Measurements from ENCODE around the gene PLLP. TPM values are rescaled to one million over a fixed set of nuclear protein-coding genes. Genes with fewer than 3 reads are reported as not detected.

PLLP gene
- total RNA-seq, 1 donor from 2014 or later = 13.7 TPM

DNA sequence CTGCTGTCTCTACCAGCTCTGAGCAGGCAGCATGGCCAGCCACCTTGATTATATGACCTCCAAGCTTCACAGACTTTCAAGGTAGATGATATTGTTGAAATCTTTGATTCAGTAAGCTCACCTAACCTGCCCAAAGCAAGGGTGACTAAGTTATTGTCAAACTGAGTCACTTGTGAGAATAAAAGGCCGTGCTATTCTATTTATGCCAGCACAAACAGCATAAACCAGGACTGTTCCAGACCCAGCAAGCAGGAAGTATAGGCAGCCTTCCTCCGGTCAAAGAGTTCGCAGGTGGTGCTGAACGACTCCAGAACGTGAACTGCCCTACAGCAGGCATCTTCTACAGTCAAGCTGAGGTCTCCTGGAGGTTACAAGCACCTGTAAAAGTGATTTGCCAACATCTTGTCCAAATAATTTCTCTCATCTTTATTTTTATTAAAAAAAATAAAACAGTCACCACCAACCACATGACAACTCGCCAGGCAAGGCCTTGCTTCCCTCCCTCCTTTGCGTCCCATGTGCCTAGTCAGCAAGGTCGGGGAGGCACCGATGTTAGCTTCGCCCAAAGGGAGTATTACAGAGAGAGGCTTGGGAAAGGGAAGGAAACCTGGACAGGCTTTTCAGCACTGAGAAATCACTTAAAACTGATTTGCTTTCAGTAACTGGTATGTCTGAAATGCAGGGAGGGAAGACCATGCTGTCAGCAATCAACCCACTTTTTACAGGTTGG lies 28.6 kb downstream of the PLLP start:
- TF ChIP-seq, protein P1, sequence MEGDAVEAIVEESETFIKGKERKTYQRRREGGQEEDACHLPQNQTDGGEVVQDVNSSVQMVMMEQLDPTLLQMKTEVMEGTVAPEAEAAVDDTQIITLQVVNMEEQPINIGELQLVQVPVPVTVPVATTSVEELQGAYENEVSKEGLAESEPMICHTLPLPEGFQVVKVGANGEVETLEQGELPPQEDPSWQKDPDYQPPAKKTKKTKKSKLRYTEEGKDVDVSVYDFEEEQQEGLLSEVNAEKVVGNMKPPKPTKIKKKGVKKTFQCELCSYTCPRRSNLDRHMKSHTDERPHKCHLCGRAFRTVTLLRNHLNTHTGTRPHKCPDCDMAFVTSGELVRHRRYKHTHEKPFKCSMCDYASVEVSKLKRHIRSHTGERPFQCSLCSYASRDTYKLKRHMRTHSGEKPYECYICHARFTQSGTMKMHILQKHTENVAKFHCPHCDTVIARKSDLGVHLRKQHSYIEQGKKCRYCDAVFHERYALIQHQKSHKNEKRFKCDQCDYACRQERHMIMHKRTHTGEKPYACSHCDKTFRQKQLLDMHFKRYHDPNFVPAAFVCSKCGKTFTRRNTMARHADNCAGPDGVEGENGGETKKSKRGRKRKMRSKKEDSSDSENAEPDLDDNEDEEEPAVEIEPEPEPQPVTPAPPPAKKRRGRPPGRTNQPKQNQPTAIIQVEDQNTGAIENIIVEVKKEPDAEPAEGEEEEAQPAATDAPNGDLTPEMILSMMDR (IDR thresholded peaks at IDR 0.05; ENCODE audit: insufficient read depth, low read length, severe bottlenecking) = no peak
- no peak overlapping the region for H3K4me3 ChIP-seq (ENCODE audit: low read depth, low read length)
- H3K36me3 ChIP-seq (ENCODE audit: control insufficient read depth, insufficient read depth, low read length) = peaks cover 6% of the 10 kb centered on the region
- H3K27me3 ChIP-seq (ENCODE audit: control insufficient read depth, insufficient read depth, low read length) = no peaks in the 10 kb centered on the region
- FAIRE-seq (no peak), DNase-seq (ENCODE audit: low read depth) (peak; percentile 92)

DNA sequence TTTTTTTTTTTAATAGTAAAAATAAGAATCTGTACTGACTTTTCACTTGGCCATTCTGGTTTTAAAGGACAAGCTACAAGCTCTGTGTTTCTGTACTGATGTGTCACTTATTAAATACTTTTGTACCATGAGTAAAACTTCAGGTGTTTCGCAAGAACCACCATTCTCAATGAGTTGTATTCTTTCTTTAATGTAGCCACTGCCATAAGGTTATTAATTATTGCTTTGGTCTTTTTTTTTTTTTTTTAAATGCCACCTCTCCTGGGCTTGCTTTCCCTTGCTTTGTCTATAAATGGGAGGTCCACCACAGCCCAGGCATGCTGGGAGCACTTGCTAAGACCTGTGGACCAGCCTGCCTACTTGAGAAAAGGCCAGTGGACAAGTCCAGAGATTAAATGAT lies 31.0 kb downstream of the PLLP start:
- H3K36me3 ChIP-seq (ENCODE audit: control insufficient read depth, insufficient read depth, low read length) = peaks cover 15% of the 10 kb centered on the region
- H3K4me3 ChIP-seq (ENCODE audit: low read depth, low read length) = no peak overlapping the region
- no peaks in the 10 kb centered on the region for H3K27me3 ChIP-seq (ENCODE audit: control insufficient read depth, insufficient read depth, low read length)
- TF ChIP-seq, protein P1 (IDR thresholded peaks at IDR 0.05; ENCODE audit: insufficient read depth, low read length, severe bottlenecking) = no peak
- DNase-seq (ENCODE audit: low read depth) (peak; percentile 70), FAIRE-seq (no peak)

DNA sequence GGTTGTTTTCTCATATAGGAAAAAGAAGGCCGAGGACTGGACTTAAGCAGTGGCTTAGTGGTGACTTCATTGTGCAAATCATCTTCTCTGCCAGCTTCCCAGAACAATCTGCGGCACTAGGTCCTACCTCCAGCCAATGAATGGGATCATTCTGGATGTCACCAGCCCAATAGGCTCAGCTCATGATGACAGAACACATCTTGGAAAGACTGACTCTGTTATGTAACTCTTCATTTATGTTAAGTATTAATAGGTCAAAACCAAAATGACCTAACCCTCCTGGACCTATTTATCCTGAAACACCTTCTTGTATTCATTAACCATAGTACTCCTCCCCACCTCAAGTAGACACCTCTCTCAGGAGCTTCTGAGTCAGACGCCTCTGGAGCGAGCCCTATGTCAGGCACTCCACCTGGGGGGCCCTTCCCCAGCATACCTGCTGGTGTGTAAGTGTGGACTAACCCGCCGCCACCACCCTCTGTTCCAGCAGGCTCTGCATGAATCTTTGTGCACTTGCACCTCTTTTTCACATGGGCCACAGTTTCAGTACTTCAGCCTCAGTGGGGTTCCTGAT lies 32.2 kb downstream of the PLLP start:
- Histone ChIP-seq H3K27me3 (ENCODE audit: control insufficient read depth, insufficient read depth, low read length) (no peaks in the 10 kb centered on the region), H3K4me3 (ENCODE audit: low read depth, low read length) (no peak overlapping the region), H3K36me3 (ENCODE audit: control insufficient read depth, insufficient read depth, low read length) (peaks cover 15% of the 10 kb centered on the region)
- DNase-seq (ENCODE audit: low read depth) = no peak
- TF ChIP-seq, protein P1 (IDR thresholded peaks at IDR 0.05; ENCODE audit: insufficient read depth, low read length, severe bottlenecking) = no peak
- no peak for FAIRE-seq

DNA sequence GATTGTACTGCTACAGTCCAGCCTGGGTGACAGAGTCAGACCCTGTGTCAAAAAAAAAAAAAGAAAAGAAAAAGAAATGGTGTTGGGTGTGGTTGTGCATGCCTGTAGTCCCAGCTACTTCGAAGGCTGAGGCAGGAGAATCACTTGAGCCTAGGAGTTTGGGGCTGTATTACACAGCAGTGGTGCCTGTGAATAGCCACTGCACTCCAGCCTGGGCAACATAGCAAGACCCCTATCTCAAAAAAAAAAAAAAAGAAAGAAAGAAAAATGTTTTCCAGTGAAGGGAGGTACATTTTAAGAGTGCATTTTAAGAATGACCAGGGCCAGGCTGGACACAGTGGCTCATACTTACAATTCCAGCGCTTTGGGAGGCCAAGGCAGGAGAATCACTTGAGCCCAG lies 33.1 kb downstream of the PLLP start:
- peaks cover 15% of the 10 kb centered on the region for H3K36me3 ChIP-seq (ENCODE audit: control insufficient read depth, insufficient read depth, low read length)
- TF ChIP-seq, protein P1 (IDR thresholded peaks at IDR 0.05; ENCODE audit: insufficient read depth, low read length, severe bottlenecking) = no peak
- FAIRE-seq = no peak

DNA sequence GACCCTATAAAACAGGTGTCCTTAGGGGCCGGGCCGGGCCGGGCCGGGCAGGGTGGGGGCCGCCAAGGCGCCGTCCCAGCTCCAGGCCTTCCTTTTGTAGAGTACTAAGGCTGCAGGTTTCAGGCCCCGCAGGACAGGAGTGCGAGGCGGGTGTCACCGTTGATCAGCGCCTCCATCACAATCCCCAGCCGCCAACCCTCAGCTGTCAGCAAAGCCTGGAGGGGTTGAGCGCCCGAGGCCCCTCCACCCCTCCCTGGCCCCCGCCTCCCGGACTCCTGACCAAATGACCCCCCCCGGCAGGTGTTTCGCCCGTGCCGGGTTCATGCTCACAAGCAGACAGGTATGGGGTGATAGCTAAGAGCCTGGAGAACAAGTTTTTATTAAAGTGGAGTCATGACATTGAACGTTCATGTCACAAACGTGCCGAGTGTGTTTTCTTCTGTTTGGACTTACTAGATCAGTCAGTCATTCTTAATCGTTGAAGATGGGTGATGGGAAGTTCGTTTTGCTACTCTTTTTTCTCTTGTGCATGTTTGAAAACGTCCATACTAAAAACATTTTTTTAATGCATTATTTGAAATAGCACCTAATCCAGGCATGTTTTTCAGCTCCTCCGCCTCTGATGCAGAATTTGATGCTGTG lies 38.9 kb downstream of the PLLP start:
- peak overlapping the region; percentile 78 for H3K4me3 ChIP-seq (ENCODE audit: low read depth, low read length)
- DNase-seq (ENCODE audit: low read depth) (no peak), FAIRE-seq (no peak)
- peaks cover 9% of the 10 kb centered on the region for H3K36me3 ChIP-seq (ENCODE audit: control insufficient read depth, insufficient read depth, low read length)
- H3K27me3 ChIP-seq (ENCODE audit: control insufficient read depth, insufficient read depth, low read length) = no peaks in the 10 kb centered on the region
- TF ChIP-seq, protein P1 (IDR thresholded peaks at IDR 0.05; ENCODE audit: insufficient read depth, low read length, severe bottlenecking) = no peak

More for the DNA sequence above, 33.1 kb downstream of the PLLP start:
- no peak overlapping the region for H3K4me3 ChIP-seq (ENCODE audit: low read depth, low read length)
- DNase-seq (ENCODE audit: low read depth) = no peak
- no peaks in the 10 kb centered on the region for H3K27me3 ChIP-seq (ENCODE audit: control insufficient read depth, insufficient read depth, low read length)
